Heart right ventricle (tissue), 16 donors: Measurements from ENCODE around the gene NRXN3. TPM values are rescaled to one million over a fixed set of nuclear protein-coding genes. Genes with fewer than 3 reads are reported as not detected.
A peak's percentile ranks its signal among the peaks of the same experiment; 100 is the strongest.

Experiments
- ATAC-seq, 8 donors: fragments of 200-7000 bp; cut with Tn5 transposase; one replicate each; pipeline ENCODE4 v1.9.1; 2020; ENCODE audit warnings: mild to moderate bottlenecking in 8 of 8, moderate library complexity in 8 of 8, moderate number of reproducible peaks in 1 of 8
- DNase-seq, 2 donors: peaks; one replicate each; pipeline ENCODE4 v3.0.0-alpha.2; 2020
- H3K27ac ChIP-seq, 10 donors: fragments of 200-600 bp; sonication (generic) in 2 of 10; one replicate each; pipeline versions ENCODE4 v1.5.0 to v1.8.0; 2020 to 2022; ENCODE audit warnings: mild to moderate bottlenecking in 3 of 10
- H3K27me3 ChIP-seq, 7 donors: fragments of 200-600 bp; one replicate each; pipeline ENCODE4 v1.8.0; 2021 to 2022; ENCODE audit warnings: mild to moderate bottlenecking in 2 of 7
- H3K36me3 ChIP-seq, 9 donors: fragments of 200-600 bp; sonication (generic) in 1 of 9; one replicate each; pipeline versions ENCODE4 v1.5.0 to v1.8.0; 2020 to 2022; ENCODE audit warnings: mild to moderate bottlenecking in 2 of 9
- H3K4me1 ChIP-seq, 9 donors: fragments of 200-600 bp; sonication (generic) in 1 of 9; one replicate each; pipeline versions ENCODE4 v1.5.0 to v1.8.0; 2020 to 2022; ENCODE audit warnings: mild to moderate bottlenecking in 4 of 9
- H3K4me3 ChIP-seq, 10 donors: fragments of 200-600 bp; sonication (generic) in 2 of 10; one replicate each; pipeline versions ENCODE4 v1.5.0 to v1.8.0; 2020 to 2022; ENCODE audit warnings: mild to moderate bottlenecking in 7 of 10, moderate library complexity in 2 of 10
- H3K9me3 ChIP-seq, 11 donors: fragments of 200-600 bp in 10 of 11; sonication (generic) in 2 of 11; one replicate each; pipeline versions ENCODE4 v1.5.0 to v1.8.0; 2013 to 2022; ENCODE audit warnings: mild to moderate bottlenecking in 2 of 11, control low read depth in 1 of 11, moderate library complexity in 1 of 11
- CTCF ChIP-seq, 9 donors: fragments of 200-600 bp; sonication (generic) in 2 of 9; IDR thresholded peaks; one replicate each; pipeline versions ENCODE4 v1.5.0 to v1.8.0; 2021 to 2022; ENCODE audit warnings: antibody characterized with exemption in 9 of 9, mild to moderate bottlenecking in 5 of 9, moderate library complexity in 1 of 9
- WGBS, 2 donors: extraction: QIAGEN DNeasy Blood & Tissue Kit; methylation state at CpG; one replicate each; pipeline ENCODE4 v1.1.7; 2013; ENCODE audit warnings: inconsistent platforms in 1 of 2; 5-methylcytosine and 5-hydroxymethylcytosine counted together
- intact Hi-C, 10 donors: fragments of 100-400 bp; cut with DNase I; formaldehyde crosslinking; loops; one replicate each; pipeline versions ENCODE4 v1.11.1 to v1.14.2; 2022
- polyA plus RNA-seq, 2 donors: library from polyadenylated mRNA; stranded (reverse); fragments of 200-250 nt; gene quantifications; one replicate each; pipeline ENCODE4 v1.2.3, GENCODE V29; 2013
- total RNA-seq, 10 donors: library from RNA; stranded (reverse); fragmentation: NEBNext Ultra II Directional in 3 of 10; extraction: Animal tissue kit (Norgen Biotek cat#: 25700) in 3 of 10; gene quantifications; one replicate each; pipeline versions ENCODE4 v1.2.1 to v1.2.4, GENCODE V29; 2021 to 2023
- donor health status: Arrhythmogenic right ventricular cardiomyopathy.
- donor health status: ischemic (EF 13 %, LVEDD 7.1; RV severe dilation, severe dysfunction).
- donor health status: healthy with polysubstance abuse.
- donor health status: DM: no; HTN: yes; CAD: no.
- donor health status: DM: no; HTN: no; CAD: no.
- donor health status: ischemic (EF 25% LVEDD 6.9; RV normal size, moderate dysfunction).
- donor health status: ischemic (EF 25% LVEDD 5.7; RV mildly dilated, moderate dysfunction).
- donor health status: healthy.
- donor health status: DM: yes; HTN: yes; CAD: no.
- donor health status: Ischemic cardiomyopathy.
- donor health status: ischemic (EF 35%, LVEDD 5.7; RV mildly dilated, moderate dysfunction).
- donor health status: nonischemic (EF 11% LVEDD 7.7; RV severe dilation, severe dysfunction).
- donor health status: DM: yes; HTN: yes; CAD: no.
- donor health status: PGD.
- donor health status: ischemic (EF 29% LVEDD 5.4; RV normal size, mild dysfunction).
- donor health status: nonischemic (EF 23%, LVEDD 6.1; RV moderate dilation, normal function).

Gene NRXN3
- total and polyA plus RNA-seq, 12 donors: 0.23 to 1.8 (median 0.87) TPM

GRCh38 chr14:79809849-79810612, 1639.9 kb downstream of the NRXN3 start:
- H3K36me3 ChIP-seq: no peaks in the 10 kb centered on the region
- DNase-seq (no peak), ATAC-seq (no peak)
- H3K27me3 ChIP-seq: no peaks in the 10 kb centered on the region
- H3K9me3 ChIP-seq: peaks cover 0 to 5% (median 0%) of the 10 kb centered on the region in 11 donors
- no peaks in the 10 kb centered on the region for H3K4me1 ChIP-seq
- peak in 1 of 9 donors; percentile 8 for TF ChIP-seq CTCF (IDR thresholded peaks at IDR 0.05)
- intact Hi-C loops: no loop called here
- no peak overlapping the region for H3K27ac ChIP-seq
- H3K4me3 ChIP-seq: no peak overlapping the region
- 73 to 75% methylated on average over 3 of the region's 3 CpGs for WGBS, 2 donors

GRCh38 chr14:79820866-79821535, 1650.8 kb downstream of the NRXN3 start:
- Histone ChIP-seq H3K27ac (no peak overlapping the region), H3K9me3 (no peaks in the 10 kb centered on the region), H3K4me1 (peaks cover 0 to 5% (median 0%) of the 10 kb centered on the region in 9 donors), H3K4me3 (no peak overlapping the region), H3K36me3 (no peaks in the 10 kb centered on the region), H3K27me3 (no peaks in the 10 kb centered on the region)
- 41 to 46% methylated on average over 1 of the region's 1 CpG for WGBS, 2 donors
- intact Hi-C loops: no loop called here
- DNase-seq (no peak), ATAC-seq (no peak)
- TF ChIP-seq CTCF (IDR thresholded peaks at IDR 0.05): no peak

DNA sequence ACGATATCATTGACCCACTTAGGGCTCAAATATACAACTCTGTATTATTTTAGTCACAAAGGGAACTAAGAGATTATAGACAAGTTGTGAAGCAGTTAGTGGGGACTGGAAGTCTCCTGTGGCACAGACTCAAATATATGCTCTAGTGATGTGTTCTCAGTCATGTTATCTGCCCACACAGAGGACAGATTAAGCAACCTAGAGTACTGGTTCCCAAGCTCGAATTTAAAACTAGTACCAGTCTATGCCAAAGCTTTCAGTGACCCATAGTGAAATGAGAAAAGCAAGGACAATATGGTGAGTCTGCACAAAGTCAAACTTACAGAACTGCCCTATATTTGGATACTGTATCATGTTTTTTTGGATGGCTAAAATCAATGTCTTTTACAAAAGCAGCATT, 1651.9 kb downstream of the NRXN3 start:
- Histone ChIP-seq H3K4me3 (no peak overlapping the region), H3K36me3 (no peaks in the 10 kb centered on the region), H3K27ac (no peak overlapping the region), H3K4me1 (peaks cover 0 to 5% (median 0%) of the 10 kb centered on the region in 9 donors), H3K9me3 (no peaks in the 10 kb centered on the region), H3K27me3 (no peaks in the 10 kb centered on the region)
- WGBS, 2 donors: 56 to 60% methylated on average over 2 of the region's 2 CpGs
- DNase-seq (no peak), ATAC-seq (no peak)
- TF ChIP-seq CTCF (IDR thresholded peaks at IDR 0.05): no peak
- intact Hi-C loops: no loop called here

- DNase-seq: peak in 1 of 2 donors; percentile 23
- no peaks in the 10 kb centered on the region for H3K27me3 ChIP-seq
- WGBS, 2 donors: 43% methylated on average over 6 of the region's 6 CpGs
- peak overlapping the region in 3 of 10 donors; percentile 9 to 28 (median 27) for H3K27ac ChIP-seq
- no peaks in the 10 kb centered on the region for H3K36me3 ChIP-seq
- TF ChIP-seq CTCF (IDR thresholded peaks at IDR 0.05): no peak
- peaks cover 0 to 5% (median 0%) of the 10 kb centered on the region in 9 donors for H3K4me1 ChIP-seq
- intact Hi-C loops: no loop called here
- H3K4me3 ChIP-seq: no peak overlapping the region
- ATAC-seq: peak in 6 of 8 donors; percentile 47 to 80 (median 66)
- no peaks in the 10 kb centered on the region for H3K9me3 ChIP-seq
Observed at GRCh38 chr14:79825046-79825521, 1654.9 kb downstream of the NRXN3 start.
